Lung (tissue), 12 donors: ENCODE results near the gene PPM1J. TPM values are rescaled to one million over a fixed set of nuclear protein-coding genes. Genes with fewer than 3 reads are reported as not detected.

ENCODE experiments used
- ATAC-seq: fragments of 200-7000 bp; cut with Tn5 transposase; one replicate; pipeline ENCODE4 v1.9.1; 2020; ENCODE audit warnings: moderate number of reproducible peaks; ENCODE audit not compliant: insufficient read depth, low FRiP score
- DNase-seq, 3 donors: peaks; one replicate each; pipeline ENCODE4 v3.0.0-alpha.2; 2013 to 2017
- H3K27ac ChIP-seq, 2 donors: one replicate each; pipeline ENCODE4 v1.5.1; 2013; ENCODE audit warnings: mild to moderate bottlenecking in 2 of 2, moderate library complexity in 2 of 2, control low read depth in 1 of 2, inconsistent platforms in 1 of 2, low read depth in 1 of 2, low read length in 1 of 2
- H3K27me3 ChIP-seq, 3 donors: one replicate each; pipeline ENCODE4 v1.5.1; 2013; ENCODE audit warnings: low read length in 2 of 3; ENCODE audit not compliant: control insufficient read depth in 3 of 3, insufficient read depth in 3 of 3
- H3K36me3 ChIP-seq, 4 donors: one replicate each; pipeline ENCODE4 v1.5.1; 2013; ENCODE audit warnings: low read length in 4 of 4, mild to moderate bottlenecking in 1 of 4, moderate library complexity in 1 of 4; ENCODE audit not compliant: control insufficient read depth in 4 of 4, insufficient read depth in 4 of 4
- H3K4me1 ChIP-seq, 5 donors: one replicate each; pipeline ENCODE4 v1.5.1; 2013; ENCODE audit warnings: low read length in 5 of 5, mild to moderate bottlenecking in 2 of 5, moderate library complexity in 1 of 5; ENCODE audit not compliant: control insufficient read depth in 5 of 5, insufficient read depth in 5 of 5
- H3K4me3 ChIP-seq: one replicate; pipeline ENCODE4 v1.5.1; 2013; ENCODE audit warnings: mild to moderate bottlenecking, control low read depth, moderate library complexity
- H3K9ac ChIP-seq, 2 donors: one replicate each; pipeline ENCODE4 v1.5.1; 2013; ENCODE audit warnings: low read length in 2 of 2, control low read depth in 1 of 2; ENCODE audit not compliant: insufficient read depth in 1 of 2
- H3K9me3 ChIP-seq, 4 donors: one replicate each; pipeline ENCODE4 v1.5.1; 2013; ENCODE audit warnings: low read length in 3 of 4, mild to moderate bottlenecking in 1 of 4, moderate library complexity in 1 of 4; ENCODE audit not compliant: control insufficient read depth in 4 of 4, insufficient read depth in 3 of 4
- CTCF ChIP-seq: IDR thresholded peaks from 2 replicates; pipeline ENCODE4 v1.5.1; 2012; ENCODE audit warnings: mild to moderate bottlenecking; ENCODE audit errors: control extremely low read depth, extremely low read depth
- WGBS, 2 donors: extraction: QIAGEN DNeasy Blood & Tissue Kit; methylation state at CpG; one replicate each; pipeline ENCODE4 v1.1.7; 2013; 5-methylcytosine and 5-hydroxymethylcytosine counted together
- polyA plus RNA-seq, 2 donors: library from polyadenylated mRNA; stranded (reverse); fragments of 200-250 nt; gene quantifications; one replicate each; pipeline ENCODE4 v1.2.1, GENCODE V29; 2013
- total RNA-seq, 2 donors: library from RNA; depleted of rRNA in 1 of 2; stranded (reverse); fragments of >200 nt in 1 of 2; gene quantifications; one replicate each; pipeline ENCODE4 v1.2.1, GENCODE V29; 2014 to 2021
- donor health status: control.
- donor health status: control.
- donor health status: Bipolar disorder and iron deficiency.
- donor health status: healthy.
- donor health status: DM: yes; HTN: yes; CAD: no.

Gene PPM1J
- total and polyA plus RNA-seq, 4 donors = 0.45 to 0.92 (median 0.64) TPM; not detected in 1

- Histone ChIP-seq H3K27me3 (peaks cover 0 to 37% (median 21%) of the 10 kb centered on the region in 3 donors), H3K36me3 (no peaks in the 10 kb centered on the region), H3K4me1 (peaks cover 0 to 7% (median 0%) of the 10 kb centered on the region in 5 donors), H3K4me3 (no peak overlapping the region), H3K27ac (no peak overlapping the region), H3K9me3 (peaks cover 0 to 10% (median 0%) of the 10 kb centered on the region in 4 donors), H3K9ac (no peak overlapping the region)
- no peak for TF ChIP-seq CTCF
- ATAC-seq = no peak
- no peak for DNase-seq
- WGBS, 2 donors = 19 to 23% methylated on average over 50 to 54 of the region's 54 CpGs
Observed at GRCh38 chr1:112743174-112744008, 28.3 kb upstream of the PPM1J start.

DNA sequence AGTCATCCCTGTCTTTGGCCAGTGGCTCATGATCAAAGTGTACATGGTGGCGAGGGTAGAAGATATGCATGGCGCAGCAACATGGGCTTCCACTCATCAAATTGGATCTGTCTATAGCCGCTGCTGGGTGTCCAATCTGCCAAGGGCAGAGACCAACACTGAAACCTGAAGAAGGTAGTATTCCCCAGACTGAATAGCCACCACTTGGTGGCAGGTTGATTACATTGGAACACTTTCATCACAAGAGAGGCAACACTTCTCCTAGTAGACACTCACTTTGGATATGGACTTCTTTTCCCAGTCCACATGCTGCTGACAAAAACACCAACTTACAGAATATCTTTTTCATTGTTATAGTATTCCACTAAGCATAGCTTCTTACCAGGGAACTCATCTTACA is 22.4 kb upstream of the PPM1J start:
- DNase-seq = no peak
- 92 to 93% methylated on average over 3 of the region's 3 CpGs for WGBS, 2 donors
- no peak for ATAC-seq

GRCh38 chr1:112735752-112736151 is 20.6 kb upstream of the PPM1J start:
- DNase-seq (no peak), ATAC-seq (no peak)
- Histone ChIP-seq H3K36me3 (no peaks in the 10 kb centered on the region), H3K4me3 (no peak overlapping the region), H3K4me1 (no peaks in the 10 kb centered on the region), H3K9me3 (no peaks in the 10 kb centered on the region), H3K27ac (no peak overlapping the region), H3K9ac (no peak overlapping the region), H3K27me3 (peaks cover 0 to 7% (median 0%) of the 10 kb centered on the region in 3 donors)
- WGBS, 2 donors = 96 to 98% methylated on average over 1 of the region's 1 CpG
- no peak for TF ChIP-seq CTCF

More for the DNA sequence above, 22.4 kb upstream of the PPM1J start:
- Histone ChIP-seq H3K9ac (no peak overlapping the region), H3K36me3 (no peaks in the 10 kb centered on the region), H3K9me3 (peaks cover 0 to 3% (median 0%) of the 10 kb centered on the region in 4 donors), H3K4me3 (no peak overlapping the region), H3K27me3 (peaks cover 0 to 15% (median 5%) of the 10 kb centered on the region in 3 donors), H3K27ac (no peak overlapping the region), H3K4me1 (no peaks in the 10 kb centered on the region)
- TF ChIP-seq CTCF = no peak
